MM.1S (cell line): Measurements from ENCODE around the gene ISX.
"Not testable (repeated sequence)": the region's sequence is repeated elsewhere in the genome, so short reads cannot be mapped to it uniquely, and the experiment has no call there.

Experiments used
- DNase-seq: peaks from one replicate; pipeline ENCODE4 v3.0.0-alpha.2; 2015
- H2AFZ ChIP-seq: fragments of 300-600 bp; sonication (generic); 2 replicates; pipeline ENCODE4 v1.6.0; 2016; ENCODE audit warnings: antibody characterized with exemption, low read length
- H3F3A ChIP-seq: fragments of 300-600 bp; sonication (generic); 2 replicates; pipeline ENCODE4 v1.6.1; 2016; ENCODE audit warnings: mild to moderate bottlenecking, antibody characterized with exemption, low read length, moderate library complexity, mixed read lengths; ENCODE audit not compliant: insufficient read depth
- H3K27ac ChIP-seq: fragments of 300-600 bp; sonication (generic); 2 replicates; pipeline ENCODE4 v1.5.1; 2016; ENCODE audit warnings: mild to moderate bottlenecking, low read length
- H3K27me3 ChIP-seq: fragments of 300-600 bp; sonication (generic); replicated peaks from 2 replicates; pipeline ENCODE4 v1.6.0; 2016; ENCODE audit warnings: low read length; ENCODE audit not compliant: insufficient read depth
- H3K36me3 ChIP-seq: fragments of 300-600 bp; sonication (generic); replicated peaks from 2 replicates; pipeline ENCODE4 v1.6.1; 2016; ENCODE audit warnings: mild to moderate bottlenecking, low read length, mixed read lengths; ENCODE audit not compliant: insufficient read depth
- H3K4me1 ChIP-seq: fragments of 300-600 bp; sonication (generic); 2 replicates; pipeline ENCODE4 v1.6.1; 2016; ENCODE audit warnings: low read length, mixed read lengths
- H3K4me2 ChIP-seq: fragments of 300-600 bp; sonication (generic); 2 replicates; pipeline ENCODE4 v1.6.0; 2016; ENCODE audit warnings: low read depth, low read length
- H3K4me3 ChIP-seq: fragments of 300-600 bp; sonication (generic); 2 replicates; pipeline ENCODE4 v1.5.1; 2016; ENCODE audit warnings: low read length, mixed read lengths
- H3K79me2 ChIP-seq: fragments of 300-600 bp; sonication (generic); 2 replicates; pipeline ENCODE4 v1.6.1; 2016; ENCODE audit warnings: mixed run types, low read length, mixed read lengths
- H3K9ac ChIP-seq: fragments of 300-600 bp; sonication (generic); 2 replicates; pipeline ENCODE4 v1.6.1; 2016; ENCODE audit warnings: low read length, mixed read lengths
- H3K9me2 ChIP-seq: fragments of 300-600 bp; sonication (generic); replicated peaks from 2 replicates; pipeline ENCODE4 v1.6.1; 2016; ENCODE audit warnings: mild to moderate bottlenecking, low read length, mixed read lengths; ENCODE audit not compliant: insufficient read depth
- H3K9me3 ChIP-seq: fragments of 300-600 bp; sonication (generic); replicated peaks from 2 replicates; pipeline ENCODE4 v1.6.1; 2016; ENCODE audit warnings: mild to moderate bottlenecking, low read length, mixed read lengths; ENCODE audit not compliant: insufficient read depth
- H4K20me1 ChIP-seq: fragments of 300-600 bp; sonication (generic); 2 replicates; pipeline ENCODE4 v1.6.1; 2016; ENCODE audit warnings: mild to moderate bottlenecking, low read length, moderate library complexity, mixed read lengths; ENCODE audit not compliant: insufficient read depth
- EZH2 ChIP-seq: fragments of 300-600 bp; sonication (generic); optimal IDR thresholded peaks from 2 replicates; pipeline ENCODE3; 2017; ENCODE audit warnings: low read depth, mild to moderate bottlenecking, antibody characterized with exemption, low read length, mixed read lengths
- EZH2phosphoT487 ChIP-seq: fragments of 300-600 bp; sonication (generic); IDR thresholded peaks from 2 replicates; pipeline ENCODE4 v1.6.1; 2018; ENCODE audit warnings: antibody characterized with exemption, low read length
- TF ChIP-seq, protein P1 (sequence below): fragments of 300-600 bp; sonication (generic); IDR thresholded peaks from 2 replicates; pipeline ENCODE4 v1.5.1; 2016; ENCODE audit warnings: antibody characterized with exemption, low read length, mixed read lengths

The ISX gene

DNA sequence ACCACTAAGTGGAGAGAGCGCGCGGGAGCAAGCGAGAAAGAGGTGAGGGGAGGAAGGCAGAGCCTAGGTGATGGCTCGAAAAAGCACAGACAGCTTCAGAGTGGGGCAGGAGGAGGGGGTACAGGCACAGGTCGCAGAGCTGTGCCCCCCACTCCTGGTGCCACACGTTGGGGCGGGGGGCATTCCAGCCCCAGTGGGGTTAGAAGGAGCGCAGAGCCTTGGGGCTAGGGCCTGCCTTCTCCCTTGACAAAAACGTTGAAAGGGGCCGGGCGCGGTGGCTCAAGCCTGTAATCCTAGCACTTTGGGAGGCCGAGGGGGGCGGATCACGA lies 41.6 kb upstream of the ISX start:
- H3K36me3 ChIP-seq: no peaks in the 10 kb centered on the region
- H3K4me3 ChIP-seq: no peak overlapping the region
- H3K79me2 ChIP-seq: no peaks in the 10 kb centered on the region
- H3K9ac ChIP-seq: no peak overlapping the region
- no peaks in the 10 kb centered on the region for H3F3A ChIP-seq
- H3K27ac ChIP-seq: no peak overlapping the region
- no peaks in the 10 kb centered on the region for H3K27me3 ChIP-seq
- no peak overlapping the region for H2AFZ ChIP-seq
- no peak for DNase-seq
- TF ChIP-seq, protein P1, sequence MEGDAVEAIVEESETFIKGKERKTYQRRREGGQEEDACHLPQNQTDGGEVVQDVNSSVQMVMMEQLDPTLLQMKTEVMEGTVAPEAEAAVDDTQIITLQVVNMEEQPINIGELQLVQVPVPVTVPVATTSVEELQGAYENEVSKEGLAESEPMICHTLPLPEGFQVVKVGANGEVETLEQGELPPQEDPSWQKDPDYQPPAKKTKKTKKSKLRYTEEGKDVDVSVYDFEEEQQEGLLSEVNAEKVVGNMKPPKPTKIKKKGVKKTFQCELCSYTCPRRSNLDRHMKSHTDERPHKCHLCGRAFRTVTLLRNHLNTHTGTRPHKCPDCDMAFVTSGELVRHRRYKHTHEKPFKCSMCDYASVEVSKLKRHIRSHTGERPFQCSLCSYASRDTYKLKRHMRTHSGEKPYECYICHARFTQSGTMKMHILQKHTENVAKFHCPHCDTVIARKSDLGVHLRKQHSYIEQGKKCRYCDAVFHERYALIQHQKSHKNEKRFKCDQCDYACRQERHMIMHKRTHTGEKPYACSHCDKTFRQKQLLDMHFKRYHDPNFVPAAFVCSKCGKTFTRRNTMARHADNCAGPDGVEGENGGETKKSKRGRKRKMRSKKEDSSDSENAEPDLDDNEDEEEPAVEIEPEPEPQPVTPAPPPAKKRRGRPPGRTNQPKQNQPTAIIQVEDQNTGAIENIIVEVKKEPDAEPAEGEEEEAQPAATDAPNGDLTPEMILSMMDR: no peak
- TF ChIP-seq EZH2 (no peak), EZH2phosphoT487 (no peak)
- no peaks in the 10 kb centered on the region for H4K20me1 ChIP-seq
- H3K9me3 ChIP-seq: no peaks in the 10 kb centered on the region
- H3K9me2 ChIP-seq: no peaks in the 10 kb centered on the region
- no peak overlapping the region; the same call in 1 of the 2 replicates for H3K4me2 ChIP-seq
- no peaks in the 10 kb centered on the region for H3K4me1 ChIP-seq

DNA sequence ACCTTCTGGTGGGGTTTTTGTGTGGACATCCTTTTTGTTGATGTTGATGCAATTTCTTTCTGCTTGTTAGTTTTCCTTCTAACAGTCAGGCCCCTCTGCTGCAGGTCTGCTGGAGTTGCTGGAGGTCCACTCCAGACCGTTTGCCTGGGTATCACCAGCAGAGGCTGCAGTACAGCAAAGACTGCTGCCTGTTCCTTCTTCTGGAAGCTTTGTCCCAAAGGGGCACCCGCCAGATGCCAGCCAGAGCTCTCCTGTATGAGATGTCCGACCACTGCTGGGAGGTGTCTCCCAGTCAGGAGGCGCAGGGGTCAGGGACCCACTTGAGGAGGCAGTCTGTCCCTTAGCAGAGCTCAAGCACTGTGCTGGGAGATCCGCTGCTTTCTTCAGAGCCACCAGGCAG lies 35.8 kb upstream of the ISX start:
- H3K36me3 ChIP-seq, H3K4me3 ChIP-seq, H3K9me3 ChIP-seq, H3K27me3 ChIP-seq, H2AFZ ChIP-seq, H4K20me1 ChIP-seq, DNase-seq, H3K9me2 ChIP-seq, H3K9ac ChIP-seq, H3K4me1 ChIP-seq, H3K4me2 ChIP-seq, H3K27ac ChIP-seq, H3K79me2 ChIP-seq, H3F3A ChIP-seq: not testable (repeated sequence)

DNA sequence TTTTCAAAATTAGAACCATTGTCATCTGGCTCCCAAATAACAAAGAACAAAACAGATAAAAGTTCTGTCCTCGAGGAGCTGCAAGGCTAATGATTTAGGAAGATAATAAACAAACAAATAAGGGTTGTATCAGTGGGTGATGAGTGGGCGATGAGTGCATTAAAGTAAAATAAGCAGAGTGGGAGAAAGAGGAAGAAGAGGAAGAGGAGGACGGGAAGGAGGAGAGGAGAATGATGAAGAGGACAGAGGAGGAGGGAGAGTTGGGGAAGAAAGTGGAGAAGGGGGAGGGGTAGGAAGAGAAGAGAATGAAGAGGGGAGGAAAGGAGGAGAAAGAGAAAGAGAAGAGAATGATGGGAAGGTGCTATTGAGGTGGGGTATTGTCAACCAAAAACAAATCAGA lies 33.4 kb upstream of the ISX start:
- H3K9me3 ChIP-seq: no peaks in the 10 kb centered on the region
- H3K4me1 ChIP-seq: no peaks in the 10 kb centered on the region
- H3K36me3 ChIP-seq: no peaks in the 10 kb centered on the region
- H3K4me3 ChIP-seq: no peak overlapping the region
- no peak overlapping the region for H3K4me2 ChIP-seq
- no peaks in the 10 kb centered on the region for H3F3A ChIP-seq
- H3K9me2 ChIP-seq: no peaks in the 10 kb centered on the region
- H4K20me1 ChIP-seq: no peaks in the 10 kb centered on the region
- DNase-seq: no peak
- no peak overlapping the region for H3K27ac ChIP-seq
- no peak overlapping the region for H3K9ac ChIP-seq
- H3K79me2 ChIP-seq: no peaks in the 10 kb centered on the region
- no peaks in the 10 kb centered on the region for H3K27me3 ChIP-seq
- TF ChIP-seq, protein P1: no peak
- TF ChIP-seq EZH2phosphoT487: no peak
- TF ChIP-seq EZH2: no peak
- H2AFZ ChIP-seq: no peak overlapping the region

DNA sequence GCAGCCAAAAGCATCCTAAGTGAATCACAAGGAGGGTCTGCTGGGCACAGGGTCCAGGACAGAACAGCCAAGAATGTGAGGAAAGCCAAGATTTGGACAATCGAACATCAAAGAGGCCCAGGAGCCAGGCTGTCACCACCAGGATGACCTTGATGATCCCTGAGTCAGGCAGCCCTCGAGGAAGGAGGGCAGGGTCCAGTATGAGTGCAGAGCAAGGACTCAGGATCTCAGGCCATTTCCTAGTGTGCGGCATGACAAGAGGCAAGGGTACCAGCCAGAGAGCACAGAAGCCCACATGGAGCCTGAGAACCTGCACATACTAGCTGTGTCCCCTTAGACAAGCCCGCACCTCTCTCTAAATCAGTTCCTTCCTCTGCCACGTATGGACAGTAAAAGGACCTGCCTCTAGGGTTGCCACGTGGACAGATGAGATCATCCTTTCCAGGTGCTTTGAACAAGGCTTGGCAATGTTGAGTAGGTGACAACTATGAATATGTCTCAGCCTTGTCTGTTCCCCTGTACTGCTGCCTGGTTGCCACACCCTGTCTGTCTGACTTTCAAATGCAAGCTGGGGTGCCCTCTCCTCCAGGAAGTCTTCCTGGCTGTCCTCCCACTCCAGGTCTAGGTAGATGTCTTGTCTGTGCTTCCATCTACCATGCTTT lies 32.2 kb upstream of the ISX start:
- Histone ChIP-seq H3K79me2 (no peaks in the 10 kb centered on the region), H3F3A (no peaks in the 10 kb centered on the region), H3K9me3 (no peaks in the 10 kb centered on the region), H3K27me3 (no peaks in the 10 kb centered on the region), H2AFZ (no peak overlapping the region), H3K4me3 (no peak overlapping the region), H3K9ac (no peak overlapping the region), H3K9me2 (no peaks in the 10 kb centered on the region), H4K20me1 (no peaks in the 10 kb centered on the region), H3K4me2 (no peak overlapping the region), H3K27ac (no peak overlapping the region), H3K4me1 (no peaks in the 10 kb centered on the region), H3K36me3 (no peaks in the 10 kb centered on the region)
- TF ChIP-seq EZH2 (no peak), EZH2phosphoT487 (no peak)
- TF ChIP-seq, protein P1: no peak
- no peak for DNase-seq
